HG03565 (cell line): ENCODE data around the gene SIGLEC10.
"Not testable (repeated sequence)": the region's sequence is repeated elsewhere in the genome, so short reads cannot be mapped to it uniquely, and the experiment has no call there.

ENCODE experiments used
- ATAC-seq: cut with Tn5 transposase; IDR thresholded peaks from one replicate; pipeline ENCODE4 v1.9.1; 2021; ENCODE audit warnings: mild to moderate bottlenecking, moderate library complexity; ENCODE audit not compliant: unreplicated experiment

The SIGLEC10 gene

GRCh38 chr19:51440052-51440451, 22.6 kb upstream of the SIGLEC10 start:
- no peak for ATAC-seq

- ATAC-seq: no peak
Observed at GRCh38 chr19:51439021-51439465, 21.6 kb upstream of the SIGLEC10 start.

- no peak for ATAC-seq
Observed at GRCh38 chr19:51434456-51434855, 17.0 kb upstream of the SIGLEC10 start.

GRCh38 chr19:51433043-51433442, 15.6 kb upstream of the SIGLEC10 start:
- no peak for ATAC-seq

GRCh38 chr19:51431124-51431523, 13.7 kb upstream of the SIGLEC10 start:
- no peak for ATAC-seq

DNA sequence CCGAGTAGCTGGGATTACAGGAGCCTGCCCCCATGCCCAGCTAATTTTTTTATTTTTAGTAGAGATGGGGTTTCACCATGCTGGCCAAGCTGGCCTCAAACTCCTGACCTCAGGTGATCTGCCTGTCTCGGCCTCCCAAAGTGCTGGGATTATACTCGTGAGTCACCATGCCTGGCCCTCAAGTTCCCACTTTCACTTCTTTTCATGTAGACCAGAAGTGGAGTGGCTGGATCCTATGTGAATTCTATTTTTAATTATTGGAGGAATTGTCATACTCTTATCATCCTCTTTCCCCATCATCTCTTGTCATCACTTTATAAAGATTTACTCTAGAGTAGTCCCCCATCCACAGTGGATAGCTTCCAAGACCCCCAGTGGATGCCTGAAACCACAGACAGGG, 12.8 kb upstream of the SIGLEC10 start:
- ATAC-seq: no peak

DNA sequence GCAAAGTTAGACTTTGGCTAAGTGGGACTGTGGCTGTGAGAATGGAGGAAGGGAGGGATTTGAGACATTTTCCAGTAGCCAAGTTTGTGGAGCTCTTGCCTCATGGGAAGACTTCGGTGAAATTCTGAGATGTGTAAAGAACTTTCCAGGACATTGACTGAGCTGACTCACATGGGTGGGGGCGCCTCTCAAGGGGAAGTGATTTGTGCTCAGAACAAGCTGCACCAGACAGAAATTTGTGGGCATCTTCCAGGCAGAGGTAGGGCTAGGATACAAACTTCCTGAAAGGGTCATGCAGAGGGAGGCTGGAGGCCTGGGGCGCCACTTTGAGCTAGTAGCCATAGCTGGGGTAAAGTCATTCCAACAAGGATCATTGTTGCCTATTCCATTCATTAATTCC, 9.8 kb upstream of the SIGLEC10 start:
- no peak for ATAC-seq

DNA sequence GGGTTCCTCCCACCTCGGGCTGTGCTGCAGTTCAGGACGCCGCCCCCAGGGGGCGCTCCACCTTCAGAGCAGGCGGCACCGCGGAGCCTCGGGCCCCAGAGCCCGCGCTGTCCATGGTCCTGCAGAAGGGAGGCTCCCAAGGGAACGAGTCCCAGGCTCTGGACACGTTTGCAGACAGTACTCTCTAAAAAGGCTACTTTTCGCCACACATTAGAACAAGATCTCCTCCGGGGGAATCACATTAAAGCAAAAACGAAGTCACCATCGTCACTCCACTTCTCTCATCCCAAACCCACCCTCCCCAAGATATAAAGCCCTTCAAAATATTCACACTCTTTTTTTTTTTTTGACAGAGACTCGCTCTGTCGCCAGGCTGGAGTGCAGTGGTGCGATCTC, 4.6 kb upstream of the SIGLEC10 start:
- ATAC-seq: no peak

DNA sequence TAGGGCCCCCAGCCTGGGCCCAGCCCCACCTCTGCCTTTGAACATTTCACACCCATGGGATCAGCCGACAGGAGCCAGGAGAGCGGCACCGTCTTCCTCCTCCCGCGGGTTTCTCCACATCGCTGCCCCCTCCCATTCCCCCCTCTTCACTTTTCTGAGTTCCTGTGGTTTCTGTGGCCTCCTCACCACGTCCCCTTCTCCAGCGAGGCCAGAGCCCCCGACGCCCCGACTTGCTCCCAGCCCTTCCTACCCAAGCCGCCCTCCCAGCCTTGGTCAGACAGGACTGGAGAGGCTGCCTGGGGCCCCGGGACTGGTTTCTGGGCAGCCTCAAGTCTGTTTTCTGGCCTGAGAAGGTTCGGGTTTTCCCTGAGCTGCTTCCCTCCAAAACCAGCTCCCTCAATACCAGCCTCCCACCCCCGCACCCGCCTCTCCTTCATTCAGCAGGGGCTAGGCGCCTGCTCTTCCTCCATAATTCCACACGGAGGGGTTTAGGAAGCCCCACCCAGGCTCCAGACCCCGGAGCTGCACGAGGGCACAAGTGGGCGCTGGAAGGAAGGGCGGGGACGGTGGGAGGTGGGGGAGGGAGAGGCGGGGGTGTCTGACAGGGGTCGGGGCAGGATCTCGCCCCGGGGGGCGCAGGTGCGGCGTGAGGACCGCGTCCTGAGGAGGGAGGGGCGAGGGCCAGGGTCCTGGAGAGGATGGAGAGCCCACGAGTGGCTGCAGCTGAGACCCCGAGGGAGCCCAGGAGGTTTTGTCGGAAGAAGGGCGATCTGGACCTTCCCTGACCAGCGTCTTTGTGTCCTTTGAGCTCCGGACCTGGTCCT, 4.0 kb upstream of the SIGLEC10 start:
- no peak for ATAC-seq

DNA sequence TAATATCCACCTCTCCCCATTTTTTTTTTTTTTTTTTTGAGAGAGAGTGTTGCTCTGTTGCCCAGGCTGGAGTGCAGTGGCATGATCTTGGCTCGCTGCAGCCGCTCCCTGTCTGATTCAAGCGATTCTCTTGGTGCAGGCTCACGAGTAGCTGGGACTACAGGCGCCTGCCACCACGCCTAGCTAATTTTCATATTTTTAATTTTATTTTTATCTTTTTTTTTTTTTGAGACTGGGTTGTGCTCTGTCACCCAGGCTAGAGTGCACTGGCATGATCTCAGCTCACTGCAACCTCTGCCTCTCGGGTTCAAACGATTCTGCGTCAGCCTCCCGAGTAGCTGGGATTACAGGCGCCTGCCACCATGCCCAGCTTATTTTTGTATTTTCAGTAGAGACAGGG, 3.1 kb upstream of the SIGLEC10 start:
- ATAC-seq: not testable (repeated sequence)

DNA sequence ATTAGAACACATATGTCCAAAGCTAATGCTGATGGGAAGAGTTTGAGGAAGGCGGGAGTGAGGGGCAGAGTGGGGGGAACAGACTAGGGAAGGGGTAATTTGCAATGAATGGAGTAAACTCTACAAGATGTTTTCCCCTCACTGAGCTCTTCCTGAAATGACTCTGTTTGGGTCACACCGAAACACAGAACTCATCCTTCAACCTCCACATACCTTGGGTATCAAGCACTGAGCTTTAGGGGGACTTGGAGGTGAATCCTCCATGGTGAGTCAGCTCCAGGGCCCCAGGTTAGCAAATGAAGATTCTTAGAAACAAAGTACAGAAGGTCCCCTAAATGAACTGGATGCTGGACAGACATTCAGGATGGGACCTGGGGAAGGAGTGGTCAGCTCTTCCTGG, 1.3 kb upstream of the SIGLEC10 start:
- ATAC-seq: no peak

- ATAC-seq: peak; percentile 26
Observed at GRCh38 chr19:51417810-51418157, 342 bp upstream of the SIGLEC10 start.

DNA sequence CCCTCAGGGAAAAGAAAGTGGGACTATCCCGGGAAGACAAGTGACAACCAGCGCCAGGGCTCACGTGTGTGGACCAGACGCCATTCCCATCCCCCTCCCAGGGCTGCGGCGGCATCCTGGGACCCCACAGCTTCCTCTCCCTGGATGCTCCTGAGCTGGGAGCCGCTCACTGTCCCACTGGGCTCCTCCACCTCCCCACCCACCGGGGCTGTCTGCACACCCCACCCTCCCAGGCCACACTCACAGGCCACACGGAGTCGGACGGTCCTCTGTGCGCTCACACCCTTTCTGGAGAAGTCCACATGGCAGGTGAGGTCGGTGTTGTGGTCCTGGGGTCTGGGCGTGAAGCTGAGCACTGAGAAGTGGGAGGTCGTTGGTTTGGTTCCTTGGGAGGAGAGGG, 1.0 kb downstream of the SIGLEC10 start:
- not testable (repeated sequence) for ATAC-seq

- no peak for ATAC-seq
Observed at GRCh38 chr19:51415187-51415586, 2.3 kb downstream of the SIGLEC10 start.

DNA sequence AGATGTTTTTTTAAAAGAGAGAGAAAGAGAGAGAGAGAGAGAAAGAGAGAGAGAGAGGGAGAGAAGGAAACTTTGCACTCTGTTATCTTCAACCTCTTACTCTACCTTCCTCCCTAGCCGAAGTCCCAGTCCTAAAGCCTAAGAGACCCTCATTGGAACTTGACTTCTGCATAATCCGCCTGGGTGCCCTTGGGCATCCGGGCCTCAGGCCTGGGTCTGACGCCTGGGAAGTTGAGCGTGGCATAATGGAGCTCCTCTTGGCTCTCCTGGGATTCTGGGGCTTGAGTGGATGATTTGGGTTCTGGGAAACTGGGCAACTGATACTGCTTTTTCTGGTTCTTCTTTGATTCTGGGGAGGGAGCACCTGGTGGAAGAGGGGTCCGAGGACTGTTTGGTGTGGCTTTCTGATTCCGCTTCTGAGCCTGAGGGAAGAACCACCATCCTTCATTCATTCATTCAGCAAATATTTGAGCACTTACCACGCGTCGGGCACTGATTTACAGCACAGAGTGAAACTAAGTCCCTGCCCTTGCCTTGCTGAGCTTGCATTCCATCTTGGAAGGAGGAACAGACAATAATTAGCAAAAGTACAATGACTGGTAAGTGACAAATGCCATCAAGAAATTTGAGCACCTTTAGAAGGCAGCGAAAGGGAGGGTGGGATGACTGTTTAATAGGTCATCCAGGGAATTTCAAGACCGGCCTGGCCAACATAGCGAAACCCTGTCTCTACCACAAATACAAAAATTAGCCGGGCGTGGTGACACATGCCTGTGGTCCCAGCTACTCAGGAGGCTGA, 6.3 kb downstream of the SIGLEC10 start:
- no peak for ATAC-seq

DNA sequence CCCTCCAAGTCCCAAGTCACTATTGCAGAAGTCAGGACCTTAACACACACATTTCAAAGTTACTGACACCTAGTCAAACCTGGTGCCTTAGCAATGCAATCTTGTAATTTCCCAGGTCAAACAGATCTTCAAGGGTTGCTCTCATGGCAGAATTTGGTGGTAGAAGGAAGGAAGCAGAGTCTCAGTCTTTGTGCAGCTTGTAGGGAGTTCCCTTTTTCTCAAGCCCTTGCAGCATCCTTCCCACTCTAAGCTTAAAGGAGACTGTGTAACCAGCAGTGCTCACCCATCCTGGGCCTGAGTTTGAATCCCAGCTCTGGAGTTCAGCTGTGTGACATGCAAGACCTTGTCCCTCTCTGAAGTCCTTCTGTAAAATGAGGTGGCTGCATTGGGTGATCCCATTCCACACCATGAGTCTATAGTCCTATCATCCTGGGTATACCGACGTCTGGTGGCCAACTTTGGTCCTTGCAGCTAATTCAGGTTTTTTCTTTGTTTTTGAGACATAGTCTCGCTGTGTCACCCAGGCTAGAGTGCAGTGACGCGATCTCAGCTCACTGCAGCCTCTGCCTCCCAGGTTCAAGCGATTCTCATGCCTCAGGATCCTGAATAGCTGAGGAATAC, 9.8 kb downstream of the SIGLEC10 start:
- ATAC-seq: no peak

- ATAC-seq: no peak
Observed at GRCh38 chr19:51402117-51402516, 15.3 kb downstream of the SIGLEC10 start.

GRCh38 chr19:51399936-51400335, 17.5 kb downstream of the SIGLEC10 start:
- not testable (repeated sequence) for ATAC-seq

GRCh38 chr19:51399231-51399630, 18.2 kb downstream of the SIGLEC10 start:
- ATAC-seq: no peak

DNA sequence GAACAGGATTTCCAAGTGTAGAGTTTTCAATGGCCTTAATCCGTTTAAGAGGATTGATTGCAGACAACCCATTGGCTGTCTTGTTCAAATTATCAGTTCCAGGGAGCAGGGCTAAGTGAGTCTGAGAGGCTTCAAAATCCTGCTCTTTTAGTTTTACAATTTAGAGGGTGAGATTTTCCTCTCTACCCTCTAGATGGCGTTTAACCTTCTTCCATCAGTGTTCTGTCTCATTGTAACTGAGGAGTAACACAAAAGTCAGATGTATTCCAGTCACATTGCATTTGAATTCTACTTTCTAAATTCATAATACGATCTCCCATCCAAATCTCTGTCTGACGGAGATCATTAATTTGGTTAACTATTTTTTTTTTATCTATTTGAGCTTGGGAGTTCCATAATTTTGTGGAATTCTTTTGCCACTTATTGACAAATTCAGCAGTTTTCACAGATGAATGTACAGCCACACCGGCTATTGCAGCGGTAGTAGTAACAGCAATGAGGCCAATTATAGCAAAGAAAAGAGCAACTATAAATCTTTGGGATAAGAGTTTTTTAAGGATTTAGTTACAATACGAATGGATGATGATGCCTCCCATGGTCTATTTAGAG, 19.2 kb downstream of the SIGLEC10 start:
- no peak for ATAC-seq

- ATAC-seq: not testable (repeated sequence)
Observed at GRCh38 chr19:51397453-51397852, 20.0 kb downstream of the SIGLEC10 start.
